GM18505 (cell line): ENCODE results near the gene SOD3.

Source experiments
- ATAC-seq: cut with Tn5 transposase; IDR thresholded peaks from one replicate; pipeline ENCODE4 v1.9.1; 2021; ENCODE audit not compliant: unreplicated experiment
- POLR2A ChIP-seq: IDR thresholded peaks from 4 replicates; pipeline ENCODE4 v1.6.1; 2011; ENCODE audit warnings: borderline replicate concordance; ENCODE audit not compliant: insufficient read depth, insufficient read length; ENCODE audit errors: extremely low read depth

The SOD3 gene

DNA sequence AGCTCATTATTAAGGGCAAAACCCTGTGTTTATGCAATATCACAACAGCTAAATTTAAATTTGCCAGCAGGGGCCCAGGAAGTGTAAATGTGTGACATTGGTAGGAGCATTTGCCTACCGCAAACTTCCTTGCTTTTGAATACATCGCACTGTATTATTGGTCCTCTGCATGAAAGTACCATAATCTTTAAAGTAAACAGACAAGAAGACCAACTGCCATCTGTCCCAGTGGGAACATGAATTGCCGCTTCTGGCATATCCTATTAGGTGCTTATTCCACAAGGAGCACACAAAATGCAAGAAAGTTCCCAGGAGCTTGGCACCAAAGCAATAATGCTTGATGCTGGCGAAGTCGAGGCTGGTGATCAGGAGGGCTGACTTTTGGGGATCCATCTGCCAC, 51.3 kb downstream of the SOD3 start:
- TF ChIP-seq POLR2A: no peak
- ATAC-seq: no peak

DNA sequence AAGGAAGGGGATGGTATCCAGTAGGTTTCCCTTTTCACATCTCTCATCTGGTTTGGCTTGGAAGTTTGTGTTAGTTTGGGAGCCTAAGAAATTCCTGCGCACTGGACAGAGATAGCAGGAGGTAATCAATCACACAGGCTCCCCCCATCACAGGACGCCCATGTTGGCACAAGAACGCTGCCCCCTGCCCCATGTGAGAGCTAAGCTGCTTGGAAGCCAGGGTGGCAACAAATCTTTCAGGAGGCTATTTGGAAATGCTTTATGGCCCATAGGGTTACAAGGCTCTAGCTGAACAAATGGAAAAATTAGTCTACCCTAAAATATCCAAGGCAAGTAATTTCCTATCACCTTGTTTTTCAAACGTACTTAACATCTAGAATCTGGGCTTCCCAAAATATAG, 54.0 kb downstream of the SOD3 start:
- TF ChIP-seq POLR2A: no peak
- no peak for ATAC-seq

DNA sequence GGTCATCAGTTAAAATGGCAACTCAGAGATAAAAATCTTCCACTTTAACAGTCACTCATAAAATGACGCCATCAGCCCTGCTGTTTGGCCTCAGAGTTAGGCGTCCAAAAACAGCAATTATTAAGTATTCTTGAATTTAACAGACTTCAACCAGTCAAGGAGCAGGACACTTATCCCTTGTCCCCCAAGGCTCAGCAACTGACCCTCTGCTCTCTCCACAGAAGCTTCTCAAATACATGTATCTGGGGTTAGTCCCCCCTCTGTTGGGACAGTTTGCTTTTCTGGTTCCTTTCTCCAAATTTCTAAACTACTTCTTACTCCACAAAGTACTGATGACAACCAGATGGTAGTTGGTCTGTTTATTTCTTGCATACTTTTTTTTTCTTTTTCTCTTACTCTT, 54.4 kb downstream of the SOD3 start:
- ATAC-seq: no peak
- TF ChIP-seq POLR2A: no peak
